ELF-1 (cell line): ENCODE measurements around the gene MC1R.
"Not testable (repeated sequence)": the region's sequence is repeated elsewhere in the genome, so short reads cannot be mapped to it uniquely, and the experiment has no call there.

Source experiments
- DNase-seq: peaks from one replicate; pipeline ENCODE4 v3.0.0-alpha.2; 2016; ENCODE audit warnings: low read depth, low spot score

Gene MC1R

GRCh38 chr16:89918453-89919347 is at the start of gene MC1R:
MC1R (plus strand) TSS chr16:89918862; CDS start chr16:89919259, 397 bp downstream.
- DNase-seq = peak; percentile 80

GRCh38 chr16:89869911-89870310 is 48.8 kb upstream of the MC1R start:
- DNase-seq = no peak

- DNase-seq = no peak
These were observed 48.2 kb upstream of the MC1R start for GRCh38 chr16:89870440-89870839.

- DNase-seq = no peak
These were observed 46.8 kb upstream of the MC1R start for GRCh38 chr16:89871895-89872294.

- peak; percentile 93 for DNase-seq
These were observed 45.3 kb upstream of the MC1R start, which contains the start of gene TCF25 for GRCh38 chr16:89873109-89873971. TCF25 (plus strand) TSS chr16:89873592; CDS start chr16:89873668, 76 bp downstream.

- DNase-seq = peak; percentile 92
These were observed 44.5 kb upstream of the MC1R start for GRCh38 chr16:89873972-89874689.

GRCh38 chr16:89879123-89879522 is 39.5 kb upstream of the MC1R start:
- not testable (repeated sequence) for DNase-seq

GRCh38 chr16:89880477-89881367 is 37.9 kb upstream of the MC1R start:
- no peak for DNase-seq

- DNase-seq = no peak
These were observed 37.3 kb upstream of the MC1R start for GRCh38 chr16:89881368-89881730.

GRCh38 chr16:89883346-89884040 is 35.2 kb upstream of the MC1R start:
- DNase-seq = no peak

GRCh38 chr16:89884041-89884421 is 34.6 kb upstream of the MC1R start:
- DNase-seq = no peak

- DNase-seq = no peak
These were observed 31.4 kb upstream of the MC1R start for GRCh38 chr16:89887243-89887642.

- no peak for DNase-seq
These were observed 28.5 kb upstream of the MC1R start for GRCh38 chr16:89890200-89890599.

- no peak for DNase-seq
These were observed 27.6 kb upstream of the MC1R start for GRCh38 chr16:89890886-89891657.

- DNase-seq = no peak
These were observed 26.5 kb upstream of the MC1R start for GRCh38 chr16:89892055-89892630.

- DNase-seq = no peak
These were observed 26.0 kb upstream of the MC1R start for GRCh38 chr16:89892635-89893034.

- DNase-seq = no peak
These were observed 24.8 kb upstream of the MC1R start for GRCh38 chr16:89893642-89894548.
